Loucy (cell line): ENCODE data around the gene ABTB2.

Experiments used
- H2AFZ ChIP-seq: fragments of 200-600 bp; sonication (generic); 2 replicates; pipeline ENCODE4 v1.6.0; 2016; ENCODE audit warnings: antibody characterized with exemption, mild to moderate bottlenecking, low read length, moderate library complexity
- H3F3A ChIP-seq: fragments of 200-600 bp; 2 replicates; pipeline ENCODE4 v1.6.0; 2016; ENCODE audit warnings: antibody characterized with exemption, low read depth, mild to moderate bottlenecking
- H3K27me3 ChIP-seq: fragments of 200-600 bp; sonication (generic); 2 replicates; pipeline ENCODE4 v1.6.1; 2014; ENCODE audit warnings: low read length, mild to moderate bottlenecking; ENCODE audit not compliant: insufficient read depth, poor library complexity, severe bottlenecking
- H3K36me3 ChIP-seq: fragments of 200-600 bp; sonication (generic); 2 replicates; pipeline ENCODE4 v1.6.1; 2016; ENCODE audit warnings: low read length; ENCODE audit not compliant: insufficient read depth
- H3K4me1 ChIP-seq: fragments of 200-600 bp; sonication (generic); 2 replicates; pipeline ENCODE4 v1.5.1; 2014; ENCODE audit warnings: low read length, mild to moderate bottlenecking; ENCODE audit not compliant: insufficient read depth, poor library complexity, severe bottlenecking
- H3K4me2 ChIP-seq: fragments of 200-600 bp; sonication (generic); 2 replicates; pipeline ENCODE4 v1.6.0; 2014; ENCODE audit warnings: antibody characterized with exemption, low read length, low read depth, mild to moderate bottlenecking; ENCODE audit not compliant: poor library complexity, severe bottlenecking
- H3K4me3 ChIP-seq: fragments of 200-600 bp; sonication (generic); 2 replicates; pipeline ENCODE4 v1.5.1; 2014; ENCODE audit warnings: low read length, mild to moderate bottlenecking, mixed read lengths; ENCODE audit not compliant: poor library complexity, severe bottlenecking
- H3K79me2 ChIP-seq: fragments of 200-600 bp; sonication (generic); 2 replicates; pipeline ENCODE4 v1.6.1; 2014; ENCODE audit warnings: low read length; ENCODE audit not compliant: insufficient read depth
- H3K9ac ChIP-seq: fragments of 200-600 bp; sonication (generic); 2 replicates; pipeline ENCODE4 v1.6.0; 2014; ENCODE audit warnings: mild to moderate bottlenecking, low read depth, low read length, moderate library complexity; ENCODE audit not compliant: poor library complexity, severe bottlenecking
- H3K9me2 ChIP-seq: fragments of 200-600 bp; sonication (generic); replicated peaks from 2 replicates; pipeline ENCODE4 v1.6.1; 2016; ENCODE audit warnings: low read depth, low read length, mixed read lengths
- H3K9me3 ChIP-seq: fragments of 200-600 bp; sonication (generic); 2 replicates; pipeline ENCODE4 v1.6.1; 2014; ENCODE audit warnings: mild to moderate bottlenecking, antibody characterized with exemption, low read length, low read depth; ENCODE audit not compliant: insufficient read depth
- H4K20me1 ChIP-seq: fragments of 200-600 bp; sonication (generic); 2 replicates; pipeline ENCODE4 v1.6.0; 2014; ENCODE audit warnings: antibody characterized with exemption, low read length, mild to moderate bottlenecking; ENCODE audit not compliant: insufficient read depth, poor library complexity, severe bottlenecking
- EZH2phosphoT487 ChIP-seq: fragments of 200-600 bp; IDR thresholded peaks from 2 replicates; pipeline ENCODE4 v1.6.1; 2018; ENCODE audit warnings: antibody characterized with exemption, mild to moderate bottlenecking, moderate library complexity, borderline replicate concordance
- TF ChIP-seq, protein P1 (sequence below): fragments of 200-600 bp; sonication (generic); conservative IDR thresholded peaks from 2 replicates; pipeline ENCODE4 v1.5.1; 2014; ENCODE audit warnings: mild to moderate bottlenecking, antibody characterized with exemption, low read length

The ABTB2 gene

DNA sequence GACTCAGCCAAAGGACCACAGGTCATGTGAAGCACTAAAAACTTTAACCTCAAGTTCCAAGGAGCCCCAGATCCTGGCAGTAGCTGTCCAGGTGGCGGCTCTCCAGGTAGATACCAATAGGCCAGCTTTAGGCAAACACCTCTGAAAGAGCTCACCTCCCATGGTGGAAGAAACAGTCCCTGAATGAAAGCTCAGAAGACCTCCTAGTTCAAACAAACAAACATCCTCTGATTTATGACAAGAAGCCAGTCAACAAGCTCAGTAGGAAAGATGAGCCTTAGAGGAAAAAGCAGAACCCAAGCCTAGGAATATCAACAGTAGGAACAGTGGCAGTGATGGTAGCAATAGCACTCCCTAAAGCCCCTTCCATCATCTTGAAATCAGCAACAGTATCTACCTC, 17.2 kb downstream of the ABTB2 start:
- no peak overlapping the region for H3K9ac ChIP-seq
- no peaks in the 10 kb centered on the region for H4K20me1 ChIP-seq
- H3K9me3 ChIP-seq, result no peaks in the 10 kb centered on the region
- H3K4me2 ChIP-seq, result no peak overlapping the region
- H3K36me3 ChIP-seq, result no peaks in the 10 kb centered on the region
- H3K4me3 ChIP-seq, result no peak overlapping the region
- no peaks in the 10 kb centered on the region for H3K9me2 ChIP-seq
- H3K27me3 ChIP-seq, result no peaks in the 10 kb centered on the region
- no peaks in the 10 kb centered on the region for H3F3A ChIP-seq
- H2AFZ ChIP-seq, result no peak overlapping the region
- no peaks in the 10 kb centered on the region for H3K79me2 ChIP-seq
- peaks cover 23% of the 10 kb centered on the region for H3K4me1 ChIP-seq
- TF ChIP-seq EZH2phosphoT487, result no peak
- TF ChIP-seq, protein P1, sequence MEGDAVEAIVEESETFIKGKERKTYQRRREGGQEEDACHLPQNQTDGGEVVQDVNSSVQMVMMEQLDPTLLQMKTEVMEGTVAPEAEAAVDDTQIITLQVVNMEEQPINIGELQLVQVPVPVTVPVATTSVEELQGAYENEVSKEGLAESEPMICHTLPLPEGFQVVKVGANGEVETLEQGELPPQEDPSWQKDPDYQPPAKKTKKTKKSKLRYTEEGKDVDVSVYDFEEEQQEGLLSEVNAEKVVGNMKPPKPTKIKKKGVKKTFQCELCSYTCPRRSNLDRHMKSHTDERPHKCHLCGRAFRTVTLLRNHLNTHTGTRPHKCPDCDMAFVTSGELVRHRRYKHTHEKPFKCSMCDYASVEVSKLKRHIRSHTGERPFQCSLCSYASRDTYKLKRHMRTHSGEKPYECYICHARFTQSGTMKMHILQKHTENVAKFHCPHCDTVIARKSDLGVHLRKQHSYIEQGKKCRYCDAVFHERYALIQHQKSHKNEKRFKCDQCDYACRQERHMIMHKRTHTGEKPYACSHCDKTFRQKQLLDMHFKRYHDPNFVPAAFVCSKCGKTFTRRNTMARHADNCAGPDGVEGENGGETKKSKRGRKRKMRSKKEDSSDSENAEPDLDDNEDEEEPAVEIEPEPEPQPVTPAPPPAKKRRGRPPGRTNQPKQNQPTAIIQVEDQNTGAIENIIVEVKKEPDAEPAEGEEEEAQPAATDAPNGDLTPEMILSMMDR, result no peak

DNA sequence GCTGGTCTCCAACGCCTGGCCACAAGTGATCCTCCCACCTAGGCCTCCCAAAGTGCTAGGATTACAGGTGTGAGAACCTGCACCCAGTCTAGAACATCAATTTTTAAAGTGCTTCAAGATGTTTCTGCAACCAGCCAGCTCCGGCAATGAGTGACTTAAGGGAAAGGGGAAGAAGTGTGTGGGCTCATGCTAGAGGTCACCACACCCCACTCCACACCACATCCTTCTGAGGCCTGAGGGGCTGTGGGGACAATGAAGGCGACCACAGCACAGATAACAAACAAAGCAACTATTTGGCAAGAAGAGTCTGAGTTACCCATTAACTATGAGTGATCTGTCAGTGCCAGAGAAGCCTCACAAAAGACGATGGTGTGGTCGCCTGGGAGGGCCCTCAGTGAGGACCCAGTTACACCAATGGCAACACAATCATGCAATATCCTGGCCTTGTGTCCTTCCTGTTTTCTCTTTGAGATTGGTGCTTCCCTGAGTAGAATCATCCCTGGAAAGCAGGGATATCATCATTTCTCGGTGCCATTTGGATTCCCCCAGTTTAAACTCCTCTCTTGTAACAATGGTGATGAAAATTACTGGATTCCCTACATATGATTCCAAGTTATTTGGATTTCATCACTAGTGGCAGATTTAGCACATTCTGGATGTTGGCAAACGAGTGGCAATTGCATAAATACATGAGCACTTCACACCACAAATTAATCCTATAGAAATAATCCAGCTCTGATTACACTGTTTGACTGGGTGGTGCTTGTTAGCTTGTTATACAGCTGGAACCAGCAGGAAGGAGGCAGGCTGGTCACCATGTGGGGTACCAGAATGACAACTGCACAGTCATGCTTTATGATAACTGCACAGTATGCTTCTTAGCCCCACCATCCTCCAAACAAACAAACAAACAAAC, 18.4 kb downstream of the ABTB2 start:
- no peaks in the 10 kb centered on the region for H4K20me1 ChIP-seq

DNA sequence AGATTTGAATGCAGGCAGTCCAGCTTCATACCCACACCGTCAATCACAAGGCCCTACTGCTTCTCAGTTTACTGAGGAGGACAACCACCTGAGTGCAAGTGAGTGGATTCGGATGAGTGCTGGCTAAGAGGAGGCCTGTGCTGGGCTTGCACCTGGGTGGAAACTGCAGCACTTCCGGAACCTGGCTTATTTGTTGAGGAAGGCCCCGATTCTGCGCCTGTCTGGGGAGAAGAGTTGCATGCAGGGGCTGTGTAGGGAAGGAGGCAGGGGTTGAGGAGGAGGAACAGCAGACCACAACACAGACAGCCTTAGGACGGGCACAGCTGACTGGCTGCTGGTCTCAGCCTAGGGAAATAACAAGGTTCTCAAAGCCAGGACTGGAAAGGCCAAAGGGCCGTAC, 20.8 kb downstream of the ABTB2 start:
- Histone ChIP-seq H3K36me3 (no peaks in the 10 kb centered on the region), H3K79me2 (no peaks in the 10 kb centered on the region), H4K20me1 (no peaks in the 10 kb centered on the region), H3K27me3 (no peaks in the 10 kb centered on the region), H2AFZ (no peak overlapping the region), H3K9me3 (no peaks in the 10 kb centered on the region), H3K4me3 (no peak overlapping the region), H3K9ac (no peak overlapping the region), H3K4me2 (no peak overlapping the region), H3K4me1 (peaks cover 21% of the 10 kb centered on the region), H3K9me2 (no peaks in the 10 kb centered on the region), H3F3A (no peaks in the 10 kb centered on the region)
- TF ChIP-seq, protein P1, result no peak
- no peak for TF ChIP-seq EZH2phosphoT487

More for the DNA sequence above, 18.4 kb downstream of the ABTB2 start:
- no peak for TF ChIP-seq EZH2phosphoT487
- TF ChIP-seq, protein P1, result no peak
- Histone ChIP-seq H3K4me2 (no peak overlapping the region), H3K4me3 (no peak overlapping the region), H3K36me3 (no peaks in the 10 kb centered on the region), H3F3A (no peaks in the 10 kb centered on the region), H2AFZ (no peak overlapping the region), H3K27me3 (no peaks in the 10 kb centered on the region), H3K9me3 (no peaks in the 10 kb centered on the region), H3K9ac (no peak overlapping the region), H3K79me2 (no peaks in the 10 kb centered on the region), H3K4me1 (peaks cover 12% of the 10 kb centered on the region), H3K9me2 (no peaks in the 10 kb centered on the region)
